SK-N-SH (cell line): ENCODE results near the gene ABAT. TPM values are rescaled to one million over a fixed set of nuclear protein-coding genes. Genes with fewer than 3 reads are reported as not detected.

ENCODE experiments used
- CTCF ChIA-PET: fragments of 300-600, 350-600 bp; formaldehyde crosslinking; extraction: SDS; loops from one replicate; lab custom pipeline; 2021; lab: Yijun Ruan, JAX
- POLR2A ChIA-PET: fragments of 350-600 bp; sonication (Branson Sonifier 250); formaldehyde crosslinking; extraction: SDS; loops from one replicate; lab custom pipeline; 2020; ENCODE audit warnings: antibody characterized with exemption, inconsistent platforms; lab: Yijun Ruan, JAX
- DNase-seq: peaks from one replicate; pipeline ENCODE4 v3.0.0; 2012
- H2AFZ ChIP-seq: fragments of 200-600 bp; sonication (generic); 2 replicates; pipeline ENCODE4 v1.8.1; 2016; ENCODE audit warnings: antibody characterized with exemption, mild to moderate bottlenecking, low read depth
- H3F3A ChIP-seq: fragments of 200-600 bp; sonication (generic); replicated peaks from 2 replicates; pipeline ENCODE3; 2016; ENCODE audit warnings: antibody characterized with exemption, mild to moderate bottlenecking; ENCODE audit not compliant: insufficient read depth
- H3K27ac ChIP-seq, 2 experiments: fragments of 200-500 bp in 1 of 2; fragments of 200-600 bp in 1 of 2; sonication (Bioruptor generic) in 1 of 2; sonication (generic), shearing (Covaris generic) in 1 of 2; 2 replicates each; pipeline versions ENCODE4 v1.5.1 to v1.6.1; 2014 to 2016; ENCODE audit warnings: low read depth in 2 of 2, inconsistent platforms in 1 of 2, low read length in 1 of 2, mild to moderate bottlenecking in 1 of 2, mixed read lengths in 1 of 2
- H3K27me3 ChIP-seq: fragments of 200-600 bp; sonication (generic), shearing (Covaris generic); 2 replicates; pipeline ENCODE4 v1.6.1; 2016; ENCODE audit warnings: mixed run types; ENCODE audit not compliant: insufficient read depth
- H3K36me3 ChIP-seq, 2 experiments: fragments of 200-500 bp in 1 of 2; fragments of 200-600 bp in 1 of 2; sonication (Bioruptor generic) in 1 of 2; sonication (generic) in 1 of 2; replicated peaks in 1 of 2; 2 replicates each; pipeline versions ENCODE3 to v1.5.1; 2014 to 2016; ENCODE audit warnings: low read length in 1 of 2, mild to moderate bottlenecking in 1 of 2; ENCODE audit not compliant: insufficient read depth in 2 of 2, control insufficient read depth in 1 of 2
- H3K4me1 ChIP-seq, 2 experiments: fragments of 200-500 bp in 1 of 2; fragments of 200-600 bp in 1 of 2; sonication (Bioruptor generic) in 1 of 2; sonication (generic), shearing (Covaris generic) in 1 of 2; 2 replicates each; pipeline versions ENCODE4 v1.5.1 to v1.6.1; 2014 to 2016; ENCODE audit warnings: low read depth in 1 of 2, low read length in 1 of 2, mixed run types in 1 of 2; ENCODE audit not compliant: insufficient read depth in 2 of 2, control insufficient read depth in 1 of 2
- H3K4me2 ChIP-seq: fragments of 200-600 bp; sonication (generic), shearing (Covaris generic); 2 replicates; pipeline ENCODE4 v1.6.1; 2017; ENCODE audit warnings: mixed run types
- H3K4me3 ChIP-seq, 2 experiments: fragments of 200-500 bp in 1 of 2; fragments of 200-600 bp in 1 of 2; sonication (Bioruptor generic) in 1 of 2; sonication (generic), shearing (Covaris generic) in 1 of 2; 2 replicates each; pipeline versions ENCODE4 v1.5.1 to v1.8.1; 2014 to 2016; ENCODE audit warnings: low read depth in 2 of 2, inconsistent platforms in 1 of 2, low read length in 1 of 2, mild to moderate bottlenecking in 1 of 2, mixed read lengths in 1 of 2, moderate library complexity in 1 of 2
- H3K79me2 ChIP-seq: fragments of 200-600 bp; sonication (generic); 2 replicates; pipeline ENCODE4 v1.8.1; 2017; ENCODE audit warnings: mild to moderate bottlenecking; ENCODE audit not compliant: insufficient read depth
- H3K9ac ChIP-seq: fragments of 200-600 bp; sonication (generic); 2 replicates; pipeline ENCODE4 v1.6.1; 2017; ENCODE audit warnings: mixed run types
- H3K9me2 ChIP-seq: fragments of 200-600 bp; sonication (generic); 2 replicates; pipeline ENCODE4 v1.6.1; 2017; ENCODE audit warnings: mixed run types
- H3K9me3 ChIP-seq: fragments of 200-600 bp; sonication (generic); 2 replicates; pipeline ENCODE4 v1.6.1; 2017; ENCODE audit warnings: mixed run types, mild to moderate bottlenecking, moderate library complexity
- H4K20me1 ChIP-seq: fragments of 200-600 bp; sonication (generic); 2 replicates; pipeline ENCODE4 v1.6.1; 2017; ENCODE audit warnings: mild to moderate bottlenecking, mixed run types; ENCODE audit not compliant: insufficient read depth
- FOXM1 ChIP-seq: IDR thresholded peaks from 2 replicates; pipeline ENCODE4 v1.4.0; 2012; ENCODE audit warnings: low read depth, mild to moderate bottlenecking
- PBX3 ChIP-seq: IDR thresholded peaks from 2 replicates; pipeline ENCODE4; 2012
- SIN3A ChIP-seq: IDR thresholded peaks from 2 replicates; pipeline ENCODE4 v1.6.1; 2012; ENCODE audit warnings: low read depth, mild to moderate bottlenecking, low read length, moderate library complexity, borderline replicate concordance
- WGBS: methylation state at CpG from one replicate; pipeline ENCODE4 v1.1.6; 2017; ENCODE audit warnings: low lambda C conversion rate; 5-methylcytosine and 5-hydroxymethylcytosine counted together
- polyA plus RNA-seq, 3 experiments: library from polyadenylated mRNA; depleted of rRNA; stranded (reverse); fragments of >200 nt; gene quantifications; 2 replicates each; pipeline ENCODE4 v1.2.3, GENCODE V29; 2012
- small RNA-seq, 7 experiments: library from RNA; depleted of rRNA; stranded (forward); fragments of <200 nt; gene quantifications; one replicate each; pipeline ENCODE3, GENCODE V24; 2012

Gene ABAT
- polyA plus RNA-seq, 1 of the 3 experiments (the other 2 are of a cell fraction) = 4.7 TPM

- 84% methylated on average over 16 of the region's 16 CpGs for WGBS
These were observed 158.3 kb downstream of the ABAT start for GRCh38 chr16:8832717-8833105.

More at GRCh38 chr16:8832717-8833105, 158.3 kb downstream of the ABAT start:
- Histone ChIP-seq H3K4me2 (no peak overlapping the region), H3K79me2 (peaks cover 62% of the 10 kb centered on the region), H3F3A (no peaks in the 10 kb centered on the region), H3K9me2 (no peaks in the 10 kb centered on the region), H4K20me1 (peaks cover 43% of the 10 kb centered on the region; the same call in 1 of the 2 replicates), H3K9me3 (no peaks in the 10 kb centered on the region), H3K27me3 (no peaks in the 10 kb centered on the region), H3K4me1 (peaks cover 0 to 2% of the 10 kb centered on the region in 2 experiments; a peak in 2 of 4 replicates), H3K9ac (no peak overlapping the region), H2AFZ (no peak overlapping the region), H3K27ac (no peak overlapping the region), H3K4me3 (no peak overlapping the region), H3K36me3 (peaks cover 37 to 42% of the 10 kb centered on the region in 2 experiments)
- no peak for DNase-seq
- POLR2A ChIA-PET = no interaction called here
- TF ChIP-seq SIN3A (no peak), PBX3 (no peak), FOXM1 (no peak)
- CTCF ChIA-PET = no interaction called here

Small RNA genes within 50 kb of the gene (small RNA-seq; reads per million reads assigned to genes)
- gene AC007224.1 (0 to 0.13 (median 0) reads per million in 7 experiments), gene RN7SL743P (0 reads per million in 7 experiments), gene RNU7-63P (0 reads per million in 7 experiments)

Other genes with a start within 250 kb of the ABAT start
- gene TMEM114, start 84.1 kb upstream of the ABAT start, polyA plus RNA-seq (2012; rRNA removed) = not detected in 2 replicates
- gene METTL22, start 52.9 kb upstream of the ABAT start, polyA plus RNA-seq (2012; rRNA removed) = 38.3 and 45.3 TPM in 2 replicates
- 13.2 and 18.2 TPM in 2 replicates for gene TMEM186, start 123.0 kb downstream of the ABAT start, polyA plus RNA-seq (2012; rRNA removed)
- gene PMM2, start 123.2 kb downstream of the ABAT start, polyA plus RNA-seq (2012; rRNA removed) = 24.3 and 27.6 TPM in 2 replicates
- gene CARHSP1, start 194.4 kb downstream of the ABAT start, polyA plus RNA-seq (2012; rRNA removed) = 60.6 and 93.6 TPM in 2 replicates
- not detected in 2 replicates for gene LITAFD, start 207.7 kb downstream of the ABAT start, polyA plus RNA-seq (2012; rRNA removed)